Neural progenitor cell (in vitro differentiated cells): Measurements from ENCODE around the gene CAMKMT.

Experiments used
- CTCF ChIP-seq: fragments of 200-600 bp; sonication (generic); IDR thresholded peaks from 2 replicates; pipeline ENCODE4 v1.5.1; 2017; ENCODE audit warnings: antibody characterized with exemption, mild to moderate bottlenecking
- EZH2 ChIP-seq: fragments of 200-600 bp; sonication (generic); IDR thresholded peaks from 2 replicates; pipeline ENCODE4 v1.6.1; 2017; ENCODE audit warnings: antibody characterized with exemption, mild to moderate bottlenecking, moderate library complexity
- EZH2phosphoT487 ChIP-seq: fragments of 200-600 bp; sonication (generic); IDR thresholded peaks from 2 replicates; pipeline ENCODE4 v1.6.1; 2017; ENCODE audit warnings: antibody characterized with exemption

- TF ChIP-seq CTCF (no peak), EZH2 (no peak), EZH2phosphoT487 (no peak)
Observed at GRCh38 chr2:44352510-44352909, 9.2 kb upstream of the CAMKMT start.
